ENCODE results near the gene CEP170B.

DNA sequence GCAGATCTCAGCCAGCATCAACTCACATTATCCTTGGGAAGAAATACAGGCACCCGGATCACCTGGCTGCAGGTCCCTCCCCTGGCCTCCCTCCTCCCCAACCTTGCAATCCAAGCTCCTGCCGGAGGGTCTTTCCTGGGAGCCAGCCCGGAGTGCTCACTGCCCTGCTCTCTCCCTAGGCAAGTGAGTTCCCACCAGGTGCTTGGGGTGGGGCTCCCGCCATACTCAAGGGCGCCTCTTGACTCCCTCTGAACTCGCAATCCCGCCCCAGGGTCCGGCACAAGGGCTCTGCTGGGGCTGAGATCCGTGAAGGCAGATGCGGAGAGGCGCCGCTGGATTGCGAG is 1.2 kb upstream of the CEP170B start:
- no peak for TF ChIP-seq EZH2 (IDR thresholded peaks at IDR 0.05; ENCODE audit: borderline replicate concordance, insufficient read depth, low read depth, low read length, poor library complexity, severe bottlenecking)
- TF ChIP-seq, protein P1, sequence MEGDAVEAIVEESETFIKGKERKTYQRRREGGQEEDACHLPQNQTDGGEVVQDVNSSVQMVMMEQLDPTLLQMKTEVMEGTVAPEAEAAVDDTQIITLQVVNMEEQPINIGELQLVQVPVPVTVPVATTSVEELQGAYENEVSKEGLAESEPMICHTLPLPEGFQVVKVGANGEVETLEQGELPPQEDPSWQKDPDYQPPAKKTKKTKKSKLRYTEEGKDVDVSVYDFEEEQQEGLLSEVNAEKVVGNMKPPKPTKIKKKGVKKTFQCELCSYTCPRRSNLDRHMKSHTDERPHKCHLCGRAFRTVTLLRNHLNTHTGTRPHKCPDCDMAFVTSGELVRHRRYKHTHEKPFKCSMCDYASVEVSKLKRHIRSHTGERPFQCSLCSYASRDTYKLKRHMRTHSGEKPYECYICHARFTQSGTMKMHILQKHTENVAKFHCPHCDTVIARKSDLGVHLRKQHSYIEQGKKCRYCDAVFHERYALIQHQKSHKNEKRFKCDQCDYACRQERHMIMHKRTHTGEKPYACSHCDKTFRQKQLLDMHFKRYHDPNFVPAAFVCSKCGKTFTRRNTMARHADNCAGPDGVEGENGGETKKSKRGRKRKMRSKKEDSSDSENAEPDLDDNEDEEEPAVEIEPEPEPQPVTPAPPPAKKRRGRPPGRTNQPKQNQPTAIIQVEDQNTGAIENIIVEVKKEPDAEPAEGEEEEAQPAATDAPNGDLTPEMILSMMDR (IDR thresholded peaks at IDR 0.05), result no peak
